ENCODE data around the gene BTG4. TPM values are rescaled to one million over a fixed set of nuclear protein-coding genes. Genes with fewer than 3 reads are reported as not detected.

Gene BTG4
- total RNA-seq, 1 donor from 2014 or later = not detected

DNA sequence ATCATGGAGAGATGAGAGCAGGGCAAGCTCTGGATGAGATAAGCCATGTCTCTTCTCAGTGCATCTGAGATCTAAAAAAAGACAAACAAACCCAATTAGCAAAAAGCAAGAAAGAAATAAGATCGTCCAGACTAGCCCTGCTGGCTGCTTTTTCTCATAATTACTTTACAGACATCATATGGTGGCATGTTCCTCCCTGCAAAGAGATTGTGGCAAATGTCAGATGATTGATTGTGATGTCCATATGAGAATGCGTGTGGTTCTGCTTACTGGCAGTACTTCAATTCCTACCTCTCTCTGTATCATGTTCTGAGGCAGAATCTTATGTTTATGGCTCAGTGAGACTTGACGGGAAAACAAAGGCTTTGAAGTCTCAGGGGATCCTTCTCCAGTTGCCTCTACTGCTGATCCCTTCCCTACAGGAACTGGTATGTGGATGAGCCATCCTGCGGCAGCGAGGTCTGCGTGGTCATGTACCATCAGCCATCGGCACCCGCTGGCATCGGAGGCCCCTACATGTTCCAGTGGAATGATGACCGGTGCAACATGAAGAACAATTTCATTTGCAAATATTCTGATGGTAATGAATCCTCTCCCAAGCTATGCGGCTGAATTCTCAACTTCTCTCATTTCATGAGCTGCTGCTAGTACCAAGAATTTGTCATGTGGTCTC, 37.1 kb upstream of the BTG4 start:
- DNase-seq (ENCODE audit: low spot score in 2 of 2, unreplicated experiment in 2 of 2) = no peak
- H3K4me1 Mint-ChIP-seq = peaks cover 12% of the 10 kb centered on the region
- H3K27me3 Mint-ChIP-seq (ENCODE audit: low read depth) = peaks cover 13% of the 10 kb centered on the region
- TF ChIP-seq, protein P1, sequence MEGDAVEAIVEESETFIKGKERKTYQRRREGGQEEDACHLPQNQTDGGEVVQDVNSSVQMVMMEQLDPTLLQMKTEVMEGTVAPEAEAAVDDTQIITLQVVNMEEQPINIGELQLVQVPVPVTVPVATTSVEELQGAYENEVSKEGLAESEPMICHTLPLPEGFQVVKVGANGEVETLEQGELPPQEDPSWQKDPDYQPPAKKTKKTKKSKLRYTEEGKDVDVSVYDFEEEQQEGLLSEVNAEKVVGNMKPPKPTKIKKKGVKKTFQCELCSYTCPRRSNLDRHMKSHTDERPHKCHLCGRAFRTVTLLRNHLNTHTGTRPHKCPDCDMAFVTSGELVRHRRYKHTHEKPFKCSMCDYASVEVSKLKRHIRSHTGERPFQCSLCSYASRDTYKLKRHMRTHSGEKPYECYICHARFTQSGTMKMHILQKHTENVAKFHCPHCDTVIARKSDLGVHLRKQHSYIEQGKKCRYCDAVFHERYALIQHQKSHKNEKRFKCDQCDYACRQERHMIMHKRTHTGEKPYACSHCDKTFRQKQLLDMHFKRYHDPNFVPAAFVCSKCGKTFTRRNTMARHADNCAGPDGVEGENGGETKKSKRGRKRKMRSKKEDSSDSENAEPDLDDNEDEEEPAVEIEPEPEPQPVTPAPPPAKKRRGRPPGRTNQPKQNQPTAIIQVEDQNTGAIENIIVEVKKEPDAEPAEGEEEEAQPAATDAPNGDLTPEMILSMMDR (IDR thresholded peaks at IDR 0.05; ENCODE audit: unreplicated experiment) = no peak
- H3K9me3 Mint-ChIP-seq = no peaks in the 10 kb centered on the region
- no peak overlapping the region for H3K27ac Mint-ChIP-seq
- H3K36me3 Mint-ChIP-seq = peaks cover 14% of the 10 kb centered on the region
- H3K4me3 Mint-ChIP-seq = no peak overlapping the region

DNA sequence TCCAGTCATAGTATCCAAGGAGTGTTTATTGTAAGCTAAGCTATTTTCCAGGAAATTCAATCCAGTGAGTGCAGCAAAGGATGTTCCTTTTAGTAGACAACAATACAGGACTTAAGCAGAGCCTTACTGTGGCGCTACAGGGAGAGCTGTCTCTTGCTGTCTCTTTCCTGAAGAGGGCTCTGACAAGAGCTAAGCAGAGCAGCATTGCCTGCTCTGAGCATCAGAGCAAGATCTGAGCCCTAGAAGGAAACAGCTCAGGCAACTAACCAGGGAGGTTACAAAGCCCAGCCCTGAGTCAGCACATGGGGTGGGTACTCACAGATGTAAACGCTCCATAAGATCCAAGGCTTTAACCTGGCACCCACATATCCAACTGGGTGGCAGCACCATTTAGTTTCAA, 36.3 kb upstream of the BTG4 start:
- Mint-ChIP-seq H3K9me3 (no peaks in the 10 kb centered on the region), H3K4me1 (peaks cover 11% of the 10 kb centered on the region), H3K27ac (no peak overlapping the region)

DNA sequence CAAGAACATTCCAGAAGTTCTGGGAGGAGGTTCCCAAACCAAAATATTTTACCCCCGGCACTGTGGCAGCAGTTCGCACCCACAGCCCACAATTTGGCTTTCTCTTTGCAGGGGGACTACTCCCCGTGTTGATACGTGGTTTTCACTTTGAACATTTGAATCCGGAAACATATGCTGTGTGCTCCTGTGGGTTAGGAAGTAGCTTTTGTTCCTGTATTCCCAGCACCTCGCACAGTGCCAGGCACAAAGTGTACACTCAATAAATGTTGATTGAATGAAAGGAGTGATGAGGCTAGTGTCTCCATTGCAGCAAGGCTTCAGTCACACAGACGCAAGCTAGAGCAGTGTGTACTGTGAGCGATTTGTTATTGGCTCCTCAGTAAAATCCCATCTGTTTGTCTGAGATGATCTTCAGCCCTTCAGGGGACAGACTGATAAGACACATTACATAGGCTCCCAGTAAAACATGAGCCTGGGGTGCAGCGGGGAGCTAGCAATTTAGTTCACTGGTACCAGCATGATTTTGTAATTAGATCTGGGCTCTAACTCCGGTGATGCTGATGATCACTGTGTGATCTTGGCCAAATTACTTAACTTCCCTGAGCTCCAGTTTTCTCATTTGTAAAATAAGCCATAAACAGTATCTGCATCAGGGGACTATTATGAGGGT, 30.6 kb upstream of the BTG4 start:
- Mint-ChIP-seq H3K27me3 (ENCODE audit: low read depth) (peaks cover 38% of the 10 kb centered on the region), H3K27ac (no peak overlapping the region), H3K4me1 (peaks cover 19% of the 10 kb centered on the region), H3K9me3 (no peaks in the 10 kb centered on the region), H3K4me3 (peak overlapping the region; percentile 13), H3K36me3 (peaks cover 17% of the 10 kb centered on the region)
- TF ChIP-seq, protein P1 (IDR thresholded peaks at IDR 0.05; ENCODE audit: unreplicated experiment) = no peak
- DNase-seq (ENCODE audit: low spot score in 2 of 2, unreplicated experiment in 2 of 2) = no peak

More for the DNA sequence above, 36.3 kb upstream of the BTG4 start:
- Mint-ChIP-seq H3K36me3 (peaks cover 18% of the 10 kb centered on the region), H3K27me3 (ENCODE audit: low read depth) (peaks cover 8% of the 10 kb centered on the region), H3K4me3 (no peak overlapping the region)
- no peak for DNase-seq (ENCODE audit: low spot score in 2 of 2, unreplicated experiment in 2 of 2)
- TF ChIP-seq, protein P1 (IDR thresholded peaks at IDR 0.05; ENCODE audit: unreplicated experiment) = no peak

DNA sequence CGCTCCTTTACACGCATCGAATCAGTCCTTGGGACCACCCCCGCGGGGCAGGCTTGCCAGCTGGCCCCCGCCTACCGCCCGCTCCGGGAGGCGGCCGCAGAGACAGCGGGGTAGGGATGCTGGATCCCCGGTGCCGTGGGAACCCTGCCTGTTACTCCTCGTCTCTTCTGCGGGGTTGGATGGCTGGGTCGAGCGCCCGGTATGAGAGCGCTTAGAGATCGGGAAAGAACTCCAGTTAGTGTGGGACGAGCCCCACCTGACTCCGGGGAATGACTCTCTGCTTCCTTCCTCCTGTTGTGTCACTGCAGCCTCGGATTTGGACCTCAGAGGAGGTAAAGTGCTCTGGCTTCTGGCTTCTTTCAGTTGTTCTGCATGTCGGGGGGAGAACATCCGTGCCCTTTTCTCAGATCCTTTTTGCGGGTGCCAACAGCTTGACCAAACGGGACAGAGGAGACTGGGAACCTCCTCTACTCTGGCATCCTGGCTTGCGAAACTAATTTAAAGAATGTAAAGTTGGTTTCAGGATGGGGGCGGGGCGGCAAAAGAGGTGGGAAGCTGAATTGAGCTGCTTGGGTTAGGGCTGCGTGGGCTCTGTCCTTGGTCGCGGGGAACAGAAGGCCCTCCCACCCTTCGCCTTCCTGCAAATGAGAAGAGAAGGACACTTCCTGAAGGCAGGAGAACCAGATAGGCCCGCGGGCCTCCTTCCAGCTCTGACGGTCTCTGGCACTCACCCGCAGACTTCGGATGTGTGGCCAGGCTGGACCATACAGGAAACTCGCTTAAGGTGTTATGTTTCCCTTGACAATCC, 29.3 kb upstream of the BTG4 start:
- Mint-ChIP-seq H3K27me3 (ENCODE audit: low read depth) (peaks cover 43% of the 10 kb centered on the region), H3K9me3 (no peaks in the 10 kb centered on the region), H3K4me1 (peaks cover 19% of the 10 kb centered on the region), H3K27ac (peak overlapping the region; percentile 94), H3K4me3 (peak overlapping the region; percentile 76), H3K36me3 (peaks cover 13% of the 10 kb centered on the region)
- TF ChIP-seq, protein P1 (IDR thresholded peaks at IDR 0.05; ENCODE audit: unreplicated experiment) = no peak
- DNase-seq (ENCODE audit: low spot score in 2 of 2, unreplicated experiment in 2 of 2) = peak; percentile 22 to 61

DNA sequence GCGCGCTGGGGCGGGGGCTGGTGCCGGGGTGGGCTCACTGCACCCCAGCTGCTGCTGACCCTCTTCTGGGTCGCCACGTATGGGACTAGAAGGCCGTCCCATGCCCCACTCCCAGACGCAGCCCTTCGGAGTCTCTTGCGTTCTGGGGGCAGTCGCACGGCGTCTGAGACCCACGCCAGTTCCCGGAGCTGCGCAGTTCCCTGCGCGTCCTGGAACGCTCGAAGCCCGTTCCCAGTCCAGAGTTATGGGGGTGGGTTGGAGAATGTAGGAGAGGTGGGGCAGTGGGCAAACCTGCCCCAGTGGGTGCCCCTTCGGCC, 28.7 kb upstream of the BTG4 start:
- peak in 1 of 2 experiments; percentile 46 for DNase-seq (ENCODE audit: low spot score in 2 of 2, unreplicated experiment in 2 of 2)
- Mint-ChIP-seq H3K4me3 (peak overlapping the region; percentile 76), H3K36me3 (peaks cover 13% of the 10 kb centered on the region), H3K27me3 (ENCODE audit: low read depth) (peaks cover 44% of the 10 kb centered on the region), H3K9me3 (no peaks in the 10 kb centered on the region), H3K27ac (no peak overlapping the region), H3K4me1 (peaks cover 19% of the 10 kb centered on the region)
- TF ChIP-seq, protein P1 (IDR thresholded peaks at IDR 0.05; ENCODE audit: unreplicated experiment) = no peak
